WI38 (cell line): Measurements from ENCODE around the gene THBS3.
"Not testable (repeated sequence)": the region's sequence is repeated elsewhere in the genome, so short reads cannot be mapped to it uniquely, and the experiment has no call there.

Experiments used
- H3K4me3 ChIP-seq: 2 replicates; pipeline ENCODE4 v1.5.1; 2011; ENCODE audit warnings: low read depth, mild to moderate bottlenecking, control low read depth, low read length
- CTCF ChIP-seq: IDR thresholded peaks from 2 replicates; pipeline ENCODE4 v1.5.1; 2012; ENCODE audit warnings: low read depth, mild to moderate bottlenecking, control low read depth, low read length

The THBS3 gene

GRCh38 chr1:155170101-155170785 lies 37.5 kb downstream of the THBS3 start:
- no peak for TF ChIP-seq CTCF
- H3K4me3 ChIP-seq, result no peak overlapping the region

GRCh38 chr1:155169541-155169940 lies 38.2 kb downstream of the THBS3 start:
- TF ChIP-seq CTCF, result no peak
- H3K4me3 ChIP-seq, result no peak overlapping the region

DNA sequence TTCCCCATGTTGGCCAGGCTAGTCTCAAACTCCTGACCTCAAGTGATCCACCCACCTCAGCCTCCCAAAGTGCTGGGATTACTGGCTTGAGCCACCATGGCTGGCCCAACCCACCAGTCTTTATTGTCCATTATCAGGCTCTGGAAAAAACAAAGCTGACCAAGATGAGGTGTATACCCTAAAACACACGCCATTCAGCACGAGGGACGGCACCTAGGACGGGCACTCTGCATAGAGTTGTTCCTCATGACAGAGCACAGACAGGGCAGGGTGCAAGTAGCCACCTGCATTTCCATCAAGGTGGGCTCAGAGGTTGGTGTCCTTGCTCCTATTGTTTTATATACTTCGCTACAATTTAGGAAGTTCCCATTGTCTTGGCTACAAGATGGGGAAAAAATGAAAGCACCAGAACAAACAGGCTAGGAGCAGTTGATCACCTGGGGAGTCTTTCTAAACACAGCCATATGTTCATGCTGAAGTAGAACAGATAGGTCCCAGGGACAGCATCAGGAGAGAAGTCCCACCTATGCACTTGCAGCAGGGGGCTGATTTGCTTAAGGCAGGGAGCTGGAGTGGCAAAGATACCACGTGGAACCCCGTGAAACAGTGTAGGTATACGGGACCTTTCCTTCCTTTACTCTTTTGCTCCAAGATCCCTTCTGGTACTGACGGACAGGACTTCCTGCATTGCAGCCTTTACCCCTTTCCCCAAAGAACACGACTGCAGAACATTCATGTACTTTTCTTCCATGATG lies 39.1 kb downstream of the THBS3 start:
- H3K4me3 ChIP-seq, result no peak overlapping the region
- no peak for TF ChIP-seq CTCF

DNA sequence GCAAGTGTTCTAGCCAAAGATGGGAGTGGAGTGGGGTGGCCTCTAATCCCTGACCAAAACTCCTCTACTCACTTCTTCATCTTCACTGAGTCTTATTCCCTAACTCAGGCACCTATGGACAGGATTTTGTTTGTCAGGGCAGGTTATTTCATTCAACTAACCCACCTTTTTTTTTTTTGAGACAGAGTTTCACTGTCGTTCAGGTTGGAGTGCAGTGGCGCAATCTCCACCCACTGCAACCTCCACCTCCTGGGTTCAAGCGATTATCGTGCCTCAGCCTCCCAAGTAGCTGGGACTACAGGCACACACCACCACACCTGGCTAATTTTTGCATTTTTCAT lies 39.6 kb downstream of the THBS3 start:
- not testable (repeated sequence) for H3K4me3 ChIP-seq

- TF ChIP-seq CTCF, result peak; percentile 90
- no peak overlapping the region for H3K4me3 ChIP-seq
Observed at GRCh38 chr1:155167166-155168104, 40.3 kb downstream of the THBS3 start.

- no peak overlapping the region for H3K4me3 ChIP-seq
- TF ChIP-seq CTCF, result no peak
Observed at GRCh38 chr1:155166471-155167165, 41.1 kb downstream of the THBS3 start.

- TF ChIP-seq CTCF, result no peak
- H3K4me3 ChIP-seq, result no peak overlapping the region
Observed at GRCh38 chr1:155166051-155166470, 41.6 kb downstream of the THBS3 start.

- not testable (repeated sequence) for H3K4me3 ChIP-seq
Observed at GRCh38 chr1:155164625-155165024, 43.1 kb downstream of the THBS3 start.

DNA sequence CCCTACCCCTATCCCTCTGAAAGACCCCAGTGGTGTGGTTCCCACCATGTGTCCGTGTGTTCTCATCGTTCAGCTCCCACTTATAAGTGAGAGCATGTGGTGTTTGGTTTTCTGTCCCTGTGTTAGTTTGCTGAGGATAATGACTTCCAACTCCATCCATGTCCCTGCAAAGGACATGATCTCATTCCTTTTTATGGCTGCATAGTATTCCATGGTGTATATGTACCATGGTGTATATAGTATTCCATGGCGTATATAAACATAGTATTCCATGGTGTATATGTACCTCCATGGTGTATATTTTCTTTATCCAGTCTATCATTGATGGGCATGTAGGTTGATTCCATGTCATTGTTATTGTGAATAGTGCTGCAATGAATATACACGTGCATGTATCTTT lies 43.9 kb downstream of the THBS3 start:
- not testable (repeated sequence) for H3K4me3 ChIP-seq

- H3K4me3 ChIP-seq, result not testable (repeated sequence)
Observed at GRCh38 chr1:155162631-155163030, 45.1 kb downstream of the THBS3 start.
